Body of pancreas (tissue), 4 donors: ENCODE results near the gene LAT. TPM values are rescaled to one million over a fixed set of nuclear protein-coding genes. Genes with fewer than 3 reads are reported as not detected.
"Not testable (repeated sequence)": the region's sequence is repeated elsewhere in the genome, so short reads cannot be mapped to it uniquely, and the experiment has no call there.

Experiments
- ATAC-seq: fragments of 150-250 bp; one replicate; pipeline ENCODE4 v1.9.1; 2016
- DNase-seq, 4 donors: peaks; one replicate each; pipeline ENCODE4 v3.0.0-alpha.2; 2019
- H3K27ac ChIP-seq, 4 donors: fragments of 200-600 bp; sonication (generic); 1 replicate in 3 of 4; 2 replicates in 1 of 4; pipeline versions ENCODE4 v1.5.1 to v1.6.1; 2016 to 2019; ENCODE audit warnings: mild to moderate bottlenecking in 1 of 4, mixed read lengths in 1 of 4, moderate library complexity in 1 of 4
- H3K27me3 ChIP-seq, 2 donors: fragments of 200-600 bp; sonication (generic); one replicate each; pipeline ENCODE4 v1.6.0; 2016; ENCODE audit warnings: mild to moderate bottlenecking in 1 of 2
- H3K36me3 ChIP-seq, 2 donors: fragments of 200-600 bp; sonication (generic); replicated peaks in 1 of 2; 2 replicates each; pipeline ENCODE4 v1.5.1; 2016; ENCODE audit warnings: low read depth in 2 of 2; ENCODE audit not compliant: insufficient read depth in 1 of 2
- H3K4me1 ChIP-seq: fragments of 200-600 bp; sonication (generic); one replicate; pipeline ENCODE4 v1.6.0; 2016
- H3K4me3 ChIP-seq, 2 donors: fragments of 200-600 bp; sonication (generic); 1 replicate in 1 of 2; 2 replicates in 1 of 2; pipeline ENCODE4 v1.5.1; 2016 to 2019
- H3K9me3 ChIP-seq, 3 donors: fragments of 200-600 bp; sonication (generic); 1 replicate in 2 of 3; 2 replicates in 1 of 3; pipeline ENCODE4 v1.5.1; 2016
- CTCF ChIP-seq, 7 experiments: fragments of 450-650 bp in 4 of 7; fragments of 200-600 bp in 3 of 7; sonication (generic) in 3 of 7; IDR thresholded peaks; one replicate each; pipeline ENCODE4 v1.5.1; 2016 to 2019; ENCODE audit warnings: antibody characterized with exemption in 7 of 7
- POLR2A ChIP-seq, 3 donors: fragments of 450-650 bp; IDR thresholded peaks; one replicate each; pipeline ENCODE4 v1.6.1; 2016; ENCODE audit warnings: antibody characterized with exemption in 3 of 3, mild to moderate bottlenecking in 2 of 3
- WGBS, 2 donors: methylation state at CpG; one replicate each; pipeline ENCODE4 v1.1.5; 2017; 5-methylcytosine and 5-hydroxymethylcytosine counted together
- intact Hi-C: fragments of 100-400 bp; cut with DNase I; formaldehyde crosslinking; loops from one replicate; pipeline ENCODE4 v1.15.1; 2023
- total RNA-seq, 2 donors: library from RNA; depleted of rRNA; stranded (reverse); fragments of >200 nt; gene quantifications; one replicate each; pipeline ENCODE4 v1.1.0, GENCODE V29; 2016

Gene LAT
- total RNA-seq, 2 donors from 2014 or later = 1.6 to 4.7 TPM

- intact Hi-C loops = no loop called here
- H3K27ac ChIP-seq = peak within 1 kb of the TSS in 3 of 4 donors; percentile 36 to 74 (median 71)
- ATAC-seq (peak; percentile 96), DNase-seq (peak; percentile 97 to 99 (median 98))
- peaks cover 18% of the 10 kb centered on the region for H3K4me1 ChIP-seq
- H3K36me3 ChIP-seq = peaks cover 0 to 2% of the 10 kb centered on the region in 2 donors
- WGBS, 2 donors = 0% methylated on average over 4 to 60 of the region's 60 CpGs
- H3K27me3 ChIP-seq = no peaks in the 10 kb centered on the region
- peak within 1 kb of the TSS; percentile 88 for H3K4me3 ChIP-seq
- TF ChIP-seq POLR2A (IDR thresholded peaks at IDR 0.05) (peak in 2 of 3 donors; percentile 65 to 78), CTCF (IDR thresholded peaks at IDR 0.05) (peak in 1 of 7 experiments; percentile 22)
- H3K9me3 ChIP-seq = no peaks in the 10 kb centered on the region
Measured at GRCh38 chr16:28974437-28975157, 10.3 kb upstream of the LAT start, which contains the start of gene SPNS1. Gene SPNS1, plus strand, starts transcription at chr16:28974778. Its CDS starts 374 bp downstream, at chr16:28975152.

DNA sequence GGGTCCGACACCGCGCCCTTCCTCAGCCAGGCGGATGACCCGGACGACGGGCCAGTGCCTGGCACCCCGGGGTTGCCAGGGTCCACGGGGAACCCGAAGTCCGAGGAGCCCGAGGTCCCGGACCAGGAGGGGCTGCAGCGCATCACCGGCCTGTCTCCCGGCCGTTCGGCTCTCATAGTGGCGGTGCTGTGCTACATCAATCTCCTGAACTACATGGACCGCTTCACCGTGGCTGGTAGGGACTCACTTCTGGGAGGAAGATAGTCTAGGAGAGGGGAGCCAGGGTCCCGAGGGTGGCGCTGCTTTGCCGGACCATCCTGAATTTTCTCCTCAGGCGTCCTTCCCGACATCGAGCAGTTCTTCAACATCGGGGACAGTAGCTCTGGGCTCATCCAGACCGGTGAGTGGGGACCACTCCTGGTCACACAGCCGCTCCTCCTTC lies 9.7 kb upstream of the LAT start:
- intact Hi-C loops = no loop called here
- Histone ChIP-seq H3K4me3 (peak overlapping the region; percentile 88), H3K4me1 (peaks cover 18% of the 10 kb centered on the region), H3K9me3 (no peaks in the 10 kb centered on the region), H3K27me3 (no peaks in the 10 kb centered on the region), H3K36me3 (peaks cover 0 to 2% of the 10 kb centered on the region in 2 donors), H3K27ac (peak overlapping the region in 3 of 4 donors; percentile 36 to 74 (median 71))
- 8% methylated on average over 30 of the region's 30 CpGs; no CpG with 5 or more reads in 1 of the 2 donors for WGBS, 2 donors
- no peak for DNase-seq
- ATAC-seq = no peak
- TF ChIP-seq CTCF (IDR thresholded peaks at IDR 0.05) (no peak), POLR2A (IDR thresholded peaks at IDR 0.05) (no peak)

DNA sequence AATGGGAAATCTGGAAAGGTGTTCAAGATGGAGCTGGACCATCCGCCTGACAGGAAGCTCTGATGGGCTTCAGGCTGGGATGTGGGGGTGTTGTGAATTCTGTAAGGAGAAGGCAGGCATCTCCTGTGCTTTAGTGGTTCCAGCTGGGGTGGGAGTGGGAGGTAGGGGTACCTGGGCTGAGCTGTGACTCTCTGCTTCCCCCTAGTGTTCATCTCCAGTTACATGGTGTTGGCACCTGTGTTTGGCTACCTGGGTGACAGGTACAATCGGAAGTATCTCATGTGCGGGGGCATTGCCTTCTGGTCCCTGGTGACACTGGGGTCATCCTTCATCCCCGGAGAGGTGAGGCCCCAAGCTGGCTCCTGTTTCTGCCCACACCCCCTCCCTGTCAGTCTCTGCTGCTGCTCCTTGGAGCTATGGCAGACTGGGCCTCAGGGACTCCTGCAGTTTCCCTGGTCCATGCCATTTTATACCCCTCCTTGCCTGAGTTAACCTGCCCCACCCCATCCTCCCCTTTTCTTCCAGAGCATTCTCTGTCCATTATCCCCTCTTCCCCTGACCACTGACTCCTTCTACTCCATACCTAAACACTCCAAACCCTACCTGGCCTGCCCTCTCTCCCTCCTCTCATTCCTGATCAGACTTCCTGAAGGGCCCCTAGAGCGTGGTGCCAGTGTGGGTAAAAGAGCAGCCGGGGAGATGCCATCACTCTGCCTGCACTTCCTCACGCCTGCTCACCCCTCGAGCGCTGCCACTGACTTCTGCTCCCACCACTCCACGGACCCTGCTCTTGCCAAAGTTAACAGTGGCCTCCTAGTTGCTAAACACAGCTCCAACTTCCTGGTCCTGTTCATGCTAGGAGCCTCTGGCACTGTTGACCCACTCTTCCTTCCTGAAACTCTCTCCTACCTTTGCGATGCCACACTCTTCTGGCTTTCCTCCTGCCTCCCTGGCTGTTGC lies 6.9 kb upstream of the LAT start:
- H3K36me3 ChIP-seq = peaks cover 0 to 6% of the 10 kb centered on the region in 2 donors
- H3K27ac ChIP-seq = no peak overlapping the region
- peak in 6 of 7 experiments; percentile 22 to 63 (median 48) for TF ChIP-seq CTCF (IDR thresholded peaks at IDR 0.05)
- TF ChIP-seq POLR2A (IDR thresholded peaks at IDR 0.05) = no peak
- ATAC-seq (no peak), DNase-seq (peak in 2 of 4 donors; percentile 15 to 25)
- no peaks in the 10 kb centered on the region for H3K27me3 ChIP-seq
- WGBS, 2 donors = 59 to 60% methylated on average over 11 of the region's 11 CpGs
- no peaks in the 10 kb centered on the region for H3K9me3 ChIP-seq
- intact Hi-C loops = no loop called here
- peaks cover 18% of the 10 kb centered on the region for H3K4me1 ChIP-seq
- H3K4me3 ChIP-seq = no peak overlapping the region

- H3K36me3 ChIP-seq, intact Hi-C loops, DNase-seq: not testable (repeated sequence)
Measured at GRCh38 chr16:28980330-28980729, 4.5 kb upstream of the LAT start.

GRCh38 chr16:28980929-28981328 lies 3.9 kb upstream of the LAT start:
- ATAC-seq = no peak
- H3K36me3 ChIP-seq = peaks cover 4 to 8% of the 10 kb centered on the region in 2 donors
- no peak overlapping the region for H3K27ac ChIP-seq
- intact Hi-C loops = no loop called here
- WGBS, 2 donors = 95 to 96% methylated on average over 7 of the region's 7 CpGs
- no peaks in the 10 kb centered on the region for H3K27me3 ChIP-seq
- peaks cover under 1% of the 10 kb centered on the region for H3K4me1 ChIP-seq
- TF ChIP-seq CTCF (IDR thresholded peaks at IDR 0.05) (no peak), POLR2A (IDR thresholded peaks at IDR 0.05) (no peak)
- DNase-seq = no peak
- H3K4me3 ChIP-seq = no peak overlapping the region
- H3K9me3 ChIP-seq = no peaks in the 10 kb centered on the region

More at GRCh38 chr16:28980330-28980729, 4.5 kb upstream of the LAT start:
- not testable (repeated sequence) for H3K9me3 ChIP-seq, H3K4me3 ChIP-seq, H3K27me3 ChIP-seq, H3K27ac ChIP-seq, H3K4me1 ChIP-seq, ATAC-seq
- WGBS, 2 donors = 78% methylated on average over 5 to 7 of the region's 7 CpGs
